ENCODE measurements around the gene PPIAL4G.
"Not testable (repeated sequence)": the region's sequence is repeated elsewhere in the genome, so short reads cannot be mapped to it uniquely, and the experiment has no call there.

PPIAL4G gene

DNA sequence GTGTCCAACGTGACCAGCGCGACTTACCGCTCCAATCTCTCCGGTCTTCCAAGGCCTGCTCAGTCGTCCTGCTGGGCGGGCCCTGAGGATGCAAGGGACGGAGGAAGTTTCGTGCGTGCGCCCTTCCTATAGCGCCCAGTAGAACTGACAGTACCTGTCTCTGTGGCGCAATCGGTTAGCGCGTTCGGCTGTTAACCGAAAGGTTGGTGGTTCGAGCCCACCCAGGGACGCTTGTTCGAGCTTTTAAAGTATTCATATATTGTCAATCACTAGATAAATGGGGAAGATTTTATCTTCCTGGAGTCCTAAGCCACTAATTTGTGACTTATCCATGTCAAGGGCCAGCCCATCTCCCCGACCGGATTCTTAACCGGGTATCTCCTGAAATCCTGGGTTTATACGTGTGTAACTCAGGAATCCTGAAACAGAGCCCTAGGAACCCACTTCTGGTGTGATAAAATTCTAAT is 46.0 kb upstream of the PPIAL4G start (continued):
- TF ChIP-seq ZNF366 (tag by site-specific recombination; conservative IDR thresholded peaks at IDR 0.05) (peak; percentile 72), ZNF600 (tag by site-specific recombination; IDR thresholded peaks at IDR 0.05) (0 out of 2 replicates have a peak, but pooled peaks have one; percentile 41), ZEB2 (tag by site-specific recombination; IDR thresholded peaks at IDR 0.05) (peak; percentile 95), ZXDB (tag by site-specific recombination; IDR thresholded peaks at IDR 0.05) (peak; percentile 66), ZNF561 (tag by site-specific recombination; IDR thresholded peaks at IDR 0.05; ENCODE audit: borderline replicate concordance) (0 out of 2 replicates have a peak, but pooled peaks have one; percentile 63), ZFP69B (tag by site-specific recombination; IDR thresholded peaks at IDR 0.05) (0 out of 2 replicates have a peak, but pooled peaks have one; percentile 38), ZNF394 (tag by site-specific recombination; IDR thresholded peaks at IDR 0.05; ENCODE audit: borderline replicate concordance) (peak; percentile 77), BCL11A (tag by site-specific recombination; IDR thresholded peaks at IDR 0.05; ENCODE audit: low read depth) (0 out of 2 replicates have a peak, but pooled peaks have one; percentile 41), ZNF2 (tag by site-specific recombination; IDR thresholded peaks at IDR 0.05) (peak; percentile 86; the same call in 1 of the 2 replicates), ZNF324 (tag by site-specific recombination; IDR thresholded peaks at IDR 0.05) (peak; percentile 83), SP2 (tag by site-specific recombination; IDR thresholded peaks at IDR 0.05) (0 out of 2 replicates have a peak, but pooled peaks have one; percentile 29), KLF10 (tag by site-specific recombination; IDR thresholded peaks at IDR 0.05) (peak; percentile 55; the same call in 1 of the 2 replicates), MZF1 (tag by site-specific recombination; IDR thresholded peaks at IDR 0.05; ENCODE audit: borderline replicate concordance) (peak; percentile 58; the same call in 1 of the 2 replicates), ZNF660 (tag by site-specific recombination; IDR thresholded peaks at IDR 0.05) (peak; percentile 92), ZSCAN30 (tag by site-specific recombination; IDR thresholded peaks at IDR 0.05) (peak; percentile 71), REPIN1 (tag by site-specific recombination; IDR thresholded peaks at IDR 0.05; ENCODE audit: low read depth) (peak; percentile 60; the same call in 1 of the 2 replicates), ZNF24 (tag by site-specific recombination; IDR thresholded peaks at IDR 0.05) (peak; percentile 75; the same call in 1 of the 2 replicates), SP7 (tag by site-specific recombination; IDR thresholded peaks at IDR 0.05) (peak; percentile 86), ZNF843 (tag by site-specific recombination; IDR thresholded peaks at IDR 0.05) (0 out of 2 replicates have a peak, but pooled peaks have one; percentile 15), ZNF629 (tag by site-specific recombination; IDR thresholded peaks at IDR 0.05) (peak; percentile 72)
- TF ChIP-seq, protein P1, sequence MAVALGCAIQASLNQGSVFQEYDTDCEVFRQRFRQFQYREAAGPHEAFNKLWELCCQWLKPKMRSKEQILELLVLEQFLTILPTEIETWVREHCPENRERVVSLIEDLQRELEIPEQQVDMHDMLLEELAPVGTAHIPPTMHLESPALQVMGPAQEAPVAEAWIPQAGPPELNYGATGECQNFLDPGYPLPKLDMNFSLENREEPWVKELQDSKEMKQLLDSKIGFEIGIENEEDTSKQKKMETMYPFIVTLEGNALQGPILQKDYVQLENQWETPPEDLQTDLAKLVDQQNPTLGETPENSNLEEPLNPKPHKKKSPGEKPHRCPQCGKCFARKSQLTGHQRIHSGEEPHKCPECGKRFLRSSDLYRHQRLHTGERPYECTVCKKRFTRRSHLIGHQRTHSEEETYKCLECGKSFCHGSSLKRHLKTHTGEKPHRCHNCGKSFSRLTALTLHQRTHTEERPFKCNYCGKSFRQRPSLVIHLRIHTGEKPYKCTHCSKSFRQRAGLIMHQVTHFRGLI (tag by site-specific recombination; IDR thresholded peaks at IDR 0.05), result peak; percentile 70; the same call in 1 of the 2 replicates
- TF ChIP-seq, protein P2, sequence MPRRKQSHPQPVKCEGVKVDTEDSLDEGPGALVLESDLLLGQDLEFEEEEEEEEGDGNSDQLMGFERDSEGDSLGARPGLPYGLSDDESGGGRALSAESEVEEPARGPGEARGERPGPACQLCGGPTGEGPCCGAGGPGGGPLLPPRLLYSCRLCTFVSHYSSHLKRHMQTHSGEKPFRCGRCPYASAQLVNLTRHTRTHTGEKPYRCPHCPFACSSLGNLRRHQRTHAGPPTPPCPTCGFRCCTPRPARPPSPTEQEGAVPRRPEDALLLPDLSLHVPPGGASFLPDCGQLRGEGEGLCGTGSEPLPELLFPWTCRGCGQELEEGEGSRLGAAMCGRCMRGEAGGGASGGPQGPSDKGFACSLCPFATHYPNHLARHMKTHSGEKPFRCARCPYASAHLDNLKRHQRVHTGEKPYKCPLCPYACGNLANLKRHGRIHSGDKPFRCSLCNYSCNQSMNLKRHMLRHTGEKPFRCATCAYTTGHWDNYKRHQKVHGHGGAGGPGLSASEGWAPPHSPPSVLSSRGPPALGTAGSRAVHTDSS (tag by site-specific recombination; IDR thresholded peaks at IDR 0.05), result peak; percentile 21; the same call in 1 of the 2 replicates
- TF ChIP-seq, protein P3, sequence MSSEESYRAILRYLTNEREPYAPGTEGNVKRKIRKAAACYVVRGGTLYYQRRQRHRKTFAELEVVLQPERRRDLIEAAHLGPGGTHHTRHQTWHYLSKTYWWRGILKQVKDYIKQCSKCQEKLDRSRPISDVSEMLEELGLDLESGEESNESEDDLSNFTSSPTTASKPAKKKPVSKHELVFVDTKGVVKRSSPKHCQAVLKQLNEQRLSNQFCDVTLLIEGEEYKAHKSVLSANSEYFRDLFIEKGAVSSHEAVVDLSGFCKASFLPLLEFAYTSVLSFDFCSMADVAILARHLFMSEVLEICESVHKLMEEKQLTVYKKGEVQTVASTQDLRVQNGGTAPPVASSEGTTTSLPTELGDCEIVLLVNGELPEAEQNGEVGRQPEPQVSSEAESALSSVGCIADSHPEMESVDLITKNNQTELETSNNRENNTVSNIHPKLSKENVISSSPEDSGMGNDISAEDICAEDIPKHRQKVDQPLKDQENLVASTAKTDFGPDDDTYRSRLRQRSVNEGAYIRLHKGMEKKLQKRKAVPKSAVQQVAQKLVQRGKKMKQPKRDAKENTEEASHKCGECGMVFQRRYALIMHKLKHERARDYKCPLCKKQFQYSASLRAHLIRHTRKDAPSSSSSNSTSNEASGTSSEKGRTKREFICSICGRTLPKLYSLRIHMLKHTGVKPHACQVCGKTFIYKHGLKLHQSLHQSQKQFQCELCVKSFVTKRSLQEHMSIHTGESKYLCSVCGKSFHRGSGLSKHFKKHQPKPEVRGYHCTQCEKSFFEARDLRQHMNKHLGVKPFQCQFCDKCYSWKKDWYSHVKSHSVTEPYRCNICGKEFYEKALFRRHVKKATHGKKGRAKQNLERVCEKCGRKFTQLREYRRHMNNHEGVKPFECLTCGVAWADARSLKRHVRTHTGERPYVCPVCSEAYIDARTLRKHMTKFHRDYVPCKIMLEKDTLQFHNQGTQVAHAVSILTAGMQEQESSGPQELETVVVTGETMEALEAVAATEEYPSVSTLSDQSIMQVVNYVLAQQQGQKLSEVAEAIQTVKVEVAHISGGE (tag by site-specific recombination; conservative IDR thresholded peaks at IDR 0.05; ENCODE audit: low read depth), result peak; percentile 52
- TF ChIP-seq, protein P4, sequence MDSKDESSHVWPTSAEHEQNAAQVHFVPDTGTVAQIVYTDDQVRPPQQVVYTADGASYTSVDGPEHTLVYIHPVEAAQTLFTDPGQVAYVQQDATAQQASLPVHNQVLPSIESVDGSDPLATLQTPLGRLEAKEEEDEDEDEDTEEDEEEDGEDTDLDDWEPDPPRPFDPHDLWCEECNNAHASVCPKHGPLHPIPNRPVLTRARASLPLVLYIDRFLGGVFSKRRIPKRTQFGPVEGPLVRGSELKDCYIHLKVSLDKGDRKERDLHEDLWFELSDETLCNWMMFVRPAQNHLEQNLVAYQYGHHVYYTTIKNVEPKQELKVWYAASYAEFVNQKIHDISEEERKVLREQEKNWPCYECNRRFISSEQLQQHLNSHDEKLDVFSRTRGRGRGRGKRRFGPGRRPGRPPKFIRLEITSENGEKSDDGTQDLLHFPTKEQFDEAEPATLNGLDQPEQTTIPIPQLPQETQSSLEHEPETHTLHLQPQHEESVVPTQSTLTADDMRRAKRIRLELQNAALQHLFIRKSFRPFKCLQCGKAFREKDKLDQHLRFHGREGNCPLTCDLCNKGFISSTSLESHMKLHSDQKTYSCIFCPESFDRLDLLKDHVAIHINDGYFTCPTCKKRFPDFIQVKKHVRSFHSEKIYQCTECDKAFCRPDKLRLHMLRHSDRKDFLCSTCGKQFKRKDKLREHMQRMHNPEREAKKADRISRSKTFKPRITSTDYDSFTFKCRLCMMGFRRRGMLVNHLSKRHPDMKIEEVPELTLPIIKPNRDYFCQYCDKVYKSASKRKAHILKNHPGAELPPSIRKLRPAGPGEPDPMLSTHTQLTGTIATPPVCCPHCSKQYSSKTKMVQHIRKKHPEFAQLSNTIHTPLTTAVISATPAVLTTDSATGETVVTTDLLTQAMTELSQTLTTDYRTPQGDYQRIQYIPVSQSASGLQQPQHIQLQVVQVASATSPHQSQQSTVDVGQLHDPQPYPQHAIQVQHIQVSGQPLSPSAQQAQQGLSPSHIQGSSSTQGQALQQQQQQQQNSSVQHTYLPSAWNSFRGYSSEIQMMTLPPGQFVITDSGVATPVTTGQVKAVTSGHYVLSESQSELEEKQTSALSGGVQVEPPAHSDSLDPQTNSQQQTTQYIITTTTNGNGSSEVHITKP (tag by site-specific recombination; IDR thresholded peaks at IDR 0.05), result peak; percentile 73

DNA sequence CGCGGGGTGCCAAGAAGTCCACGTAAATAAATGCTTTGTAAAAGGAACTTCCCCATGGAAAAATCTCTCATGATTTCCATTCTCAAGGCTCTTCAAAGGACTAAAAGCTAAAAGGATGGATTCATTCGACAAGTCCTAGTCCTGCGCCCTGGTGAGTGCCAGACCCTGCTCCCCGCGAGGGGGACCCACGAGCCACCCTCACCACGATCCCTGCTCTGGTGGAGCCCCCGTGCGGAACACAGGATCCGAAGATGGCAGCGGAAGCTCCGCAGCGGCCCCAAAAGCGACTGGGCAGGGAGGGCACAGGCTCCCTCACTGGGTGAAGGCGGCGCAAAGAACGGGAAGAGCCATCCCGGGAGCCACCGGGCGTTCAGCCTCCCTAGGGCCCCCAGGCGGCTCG is 45.5 kb upstream of the PPIAL4G start:
- H3K36me3 ChIP-seq (ENCODE audit: control insufficient read depth in 2 of 2, insufficient read depth in 1 of 2, low read length in 2 of 2); H3K27ac ChIP-seq (ENCODE audit: extremely low read depth, low read depth, low read length); H3K9me3 ChIP-seq (ENCODE audit: control insufficient read depth, insufficient read depth, low read depth, low read length); H3K4me1 ChIP-seq (ENCODE audit: control insufficient read depth, insufficient read depth, low read length); H3K4me3 ChIP-seq (ENCODE audit: low read depth, low read length); CTCF ChIA-PET: not testable (repeated sequence)
- POLR2A ChIA-PET, result interaction anchor here (0.6 kb wide), 1 partner anchor 194 kb away, joined by 3 read pairs; no protein-coding TSS in a partner anchor

DNA sequence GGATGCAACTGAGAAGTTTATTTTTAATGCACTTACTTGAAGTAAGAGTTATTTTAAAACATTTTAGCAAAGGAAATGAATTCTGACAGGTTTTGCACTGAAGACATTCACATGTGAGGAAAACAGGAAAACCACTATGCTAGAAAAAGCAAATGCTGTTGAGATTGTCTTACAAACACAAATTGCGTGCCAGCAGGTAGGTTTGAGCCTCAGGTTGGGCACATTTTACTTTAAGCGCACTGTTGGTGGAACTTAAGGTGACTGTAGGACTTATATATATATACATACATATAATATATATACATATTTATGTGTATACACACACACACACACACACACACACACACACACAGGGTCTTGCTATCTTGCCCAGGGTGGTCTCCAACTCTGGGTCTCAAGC is 43.5 kb upstream of the PPIAL4G start:
- CTCF ChIA-PET; POLR2A ChIA-PET; H3K36me3 ChIP-seq (ENCODE audit: control insufficient read depth in 2 of 2, insufficient read depth in 1 of 2, low read length in 2 of 2); H3K27ac ChIP-seq (ENCODE audit: extremely low read depth, low read depth, low read length); H3K9me3 ChIP-seq (ENCODE audit: control insufficient read depth, insufficient read depth, low read depth, low read length); H3K4me1 ChIP-seq (ENCODE audit: control insufficient read depth, insufficient read depth, low read length); H3K4me3 ChIP-seq (ENCODE audit: low read depth, low read length): not testable (repeated sequence)

Data from HEK293 (cell line).